ENCODE data around the gene CGB3. TPM values are rescaled to one million over a fixed set of nuclear protein-coding genes. Genes with fewer than 3 reads are reported as not detected.

The CGB3 gene
- total RNA-seq, 2 experiments from 2014 or later, result not detected

DNA sequence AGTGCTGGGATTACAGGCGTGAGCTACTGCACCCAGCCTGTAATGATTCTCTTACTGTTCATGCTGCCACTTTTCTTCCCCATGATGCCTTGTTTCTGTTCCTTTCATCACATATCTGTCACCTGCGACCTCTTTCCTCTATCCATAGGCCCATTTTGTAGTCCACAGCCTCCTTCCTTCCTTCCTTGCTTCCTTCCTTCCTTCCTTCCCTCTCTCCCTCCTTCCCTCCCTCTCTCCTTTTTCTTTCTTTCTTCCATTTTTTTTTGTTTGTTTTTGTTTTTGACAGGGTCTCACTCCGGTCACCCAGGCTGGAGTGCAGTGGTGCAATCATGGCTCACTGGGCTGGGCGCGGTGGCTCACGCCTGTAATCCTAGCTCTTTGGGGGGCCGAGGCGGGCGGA, 35.3 kb downstream of the CGB3 start:
- no peaks in the 10 kb centered on the region for H3K27me3 Mint-ChIP-seq (ENCODE audit: low read depth)
- peaks cover 40% of the 10 kb centered on the region for H3K4me1 Mint-ChIP-seq (ENCODE audit: low read depth)
- intact Hi-C loops (cut with micrococcal nuclease), result no loop called here
- H3K4me3 Mint-ChIP-seq, result no peak overlapping the region
- CTCF ChIA-PET, result interaction anchor here (1.2 kb wide), 1 partner anchor 9 kb away, joined by 4 read pairs; no protein-coding TSS in a partner anchor
- no peak for DNase-seq
- peaks cover 12% of the 10 kb centered on the region for H3K36me3 Mint-ChIP-seq (ENCODE audit: low read depth)
- H3K9me3 Mint-ChIP-seq, result no peaks in the 10 kb centered on the region
- H3K27ac Mint-ChIP-seq, result no peak overlapping the region

DNA sequence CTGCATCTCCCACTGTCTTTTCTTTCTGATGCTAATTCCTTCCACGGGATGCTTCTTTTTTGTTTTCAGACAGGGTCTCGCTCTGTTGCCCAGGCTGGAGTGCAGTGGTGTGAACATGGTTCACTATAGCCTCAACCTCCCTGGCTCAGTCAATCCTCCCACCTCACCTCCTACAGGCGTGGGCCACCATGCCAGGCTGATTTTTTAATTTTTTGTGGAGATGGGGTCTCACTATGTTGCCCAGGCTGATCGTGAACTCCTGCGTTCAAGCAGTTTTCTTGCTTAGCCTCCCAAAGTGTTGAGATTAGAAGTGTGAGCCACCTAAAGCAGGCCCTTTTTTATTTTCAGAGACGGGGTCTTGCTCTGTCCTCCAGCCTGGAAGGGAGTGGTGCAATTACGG, 35.8 kb downstream of the CGB3 start:
- Mint-ChIP-seq H3K4me1 (ENCODE audit: low read depth) (peaks cover 38% of the 10 kb centered on the region), H3K27ac (no peak overlapping the region), H3K4me3 (no peak overlapping the region), H3K36me3 (ENCODE audit: low read depth) (peaks cover 11% of the 10 kb centered on the region), H3K9me3 (no peaks in the 10 kb centered on the region), H3K27me3 (ENCODE audit: low read depth) (no peaks in the 10 kb centered on the region)
- no peak for DNase-seq
- CTCF ChIA-PET, result no interaction called here
- intact Hi-C loops (cut with micrococcal nuclease), result no loop called here

DNA sequence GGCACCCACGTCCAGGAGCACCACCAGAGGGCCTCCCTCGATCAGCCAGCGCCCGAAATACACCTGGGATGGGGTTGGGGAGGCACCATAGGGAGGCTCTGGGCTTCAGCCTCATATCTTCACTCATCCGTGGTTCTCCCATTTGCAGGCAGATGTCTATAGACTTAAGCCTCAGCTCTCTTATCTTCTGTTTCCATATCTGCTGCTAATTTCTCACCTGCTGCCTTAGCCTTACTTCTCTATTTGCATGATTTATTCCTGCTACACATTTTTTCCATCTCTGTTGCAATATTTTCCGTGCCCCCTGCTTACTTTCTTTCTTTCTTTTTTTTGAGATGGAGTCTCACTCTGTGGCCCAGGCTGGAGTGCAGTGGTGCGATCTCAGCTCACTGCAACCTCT, 36.8 kb downstream of the CGB3 start:
- Mint-ChIP-seq H3K27me3 (ENCODE audit: low read depth) (no peaks in the 10 kb centered on the region), H3K4me3 (no peak overlapping the region)

DNA sequence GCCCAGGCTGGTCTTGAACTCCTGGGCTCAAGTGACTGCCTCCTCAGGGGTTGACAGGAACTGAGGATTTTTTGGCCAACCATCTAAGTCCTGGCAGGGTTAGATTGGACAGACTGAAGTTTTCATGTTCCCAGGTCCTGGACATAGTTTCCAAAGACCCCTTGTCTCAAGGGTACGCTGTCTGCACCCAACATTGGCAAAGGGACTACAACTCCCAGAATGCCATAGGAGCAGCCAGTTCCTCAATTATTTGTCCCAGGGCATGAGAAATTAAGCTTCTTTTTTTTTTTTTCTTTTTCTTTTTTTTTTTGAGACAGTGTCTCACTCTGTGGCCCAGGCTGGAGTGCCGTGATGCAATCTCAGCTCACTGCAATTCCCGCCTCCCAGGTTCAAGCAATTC, 37.9 kb downstream of the CGB3 start:
- CTCF ChIA-PET, result interaction anchor here (1.4 to 1.5 kb wide), 2 partner anchors 14 to 16 kb away, joined by 6 read pairs; no protein-coding TSS in a partner anchor
- H3K36me3 Mint-ChIP-seq (ENCODE audit: low read depth), result peaks cover 16% of the 10 kb centered on the region
- no peak overlapping the region for H3K4me3 Mint-ChIP-seq
- H3K4me1 Mint-ChIP-seq (ENCODE audit: low read depth), result peaks cover 28% of the 10 kb centered on the region
- H3K9me3 Mint-ChIP-seq, result no peaks in the 10 kb centered on the region
- DNase-seq, result no peak
- intact Hi-C loops (cut with micrococcal nuclease), result no loop called here
- no peak overlapping the region for H3K27ac Mint-ChIP-seq
- no peaks in the 10 kb centered on the region for H3K27me3 Mint-ChIP-seq (ENCODE audit: low read depth)

More for the DNA sequence above, 36.8 kb downstream of the CGB3 start:
- peaks cover 14% of the 10 kb centered on the region for H3K36me3 Mint-ChIP-seq (ENCODE audit: low read depth)
- no peaks in the 10 kb centered on the region for H3K9me3 Mint-ChIP-seq
- intact Hi-C loops (cut with micrococcal nuclease), result no loop called here
- no peak overlapping the region for H3K27ac Mint-ChIP-seq
- DNase-seq, result no peak
- H3K4me1 Mint-ChIP-seq (ENCODE audit: low read depth), result peaks cover 36% of the 10 kb centered on the region
- CTCF ChIA-PET, result interaction anchor here (1.4 to 1.5 kb wide), 2 partner anchors 12 to 17 kb away, joined by 6 read pairs; no protein-coding TSS in a partner anchor

DNA sequence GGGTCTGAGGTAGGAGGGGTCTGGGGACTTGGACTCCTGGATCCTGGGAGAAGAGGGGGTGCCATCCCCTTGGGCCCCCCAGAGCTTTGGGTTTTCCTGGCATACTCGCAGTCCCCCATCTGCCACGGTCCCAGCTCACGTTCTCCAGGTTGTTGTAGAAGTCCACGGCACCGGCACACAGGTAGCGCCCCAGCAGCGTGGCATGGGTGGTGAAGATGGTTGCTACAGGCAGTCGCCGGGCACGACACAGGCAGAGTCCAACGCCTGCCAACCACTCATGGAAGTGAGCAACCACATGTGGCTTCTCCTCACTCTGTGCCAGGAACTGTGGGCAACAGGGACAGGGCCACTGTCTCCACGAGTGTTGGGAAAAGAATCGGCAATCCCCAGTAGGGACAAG, 38.4 kb downstream of the CGB3 start:
- DNase-seq, result no peak
- Mint-ChIP-seq H3K27ac (no peak overlapping the region), H3K4me1 (ENCODE audit: low read depth) (peaks cover 24% of the 10 kb centered on the region), H3K27me3 (ENCODE audit: low read depth) (no peaks in the 10 kb centered on the region), H3K9me3 (no peaks in the 10 kb centered on the region), H3K4me3 (no peak overlapping the region), H3K36me3 (ENCODE audit: low read depth) (peaks cover 16% of the 10 kb centered on the region)
- CTCF ChIA-PET, result interaction anchor here (3.5 kb wide), 1 partner anchor 7 kb away, joined by 19 read pairs; the partner anchor contains the start of genes GYS1 and RUVBL2
- intact Hi-C loops (cut with micrococcal nuclease), result no loop called here

DNA sequence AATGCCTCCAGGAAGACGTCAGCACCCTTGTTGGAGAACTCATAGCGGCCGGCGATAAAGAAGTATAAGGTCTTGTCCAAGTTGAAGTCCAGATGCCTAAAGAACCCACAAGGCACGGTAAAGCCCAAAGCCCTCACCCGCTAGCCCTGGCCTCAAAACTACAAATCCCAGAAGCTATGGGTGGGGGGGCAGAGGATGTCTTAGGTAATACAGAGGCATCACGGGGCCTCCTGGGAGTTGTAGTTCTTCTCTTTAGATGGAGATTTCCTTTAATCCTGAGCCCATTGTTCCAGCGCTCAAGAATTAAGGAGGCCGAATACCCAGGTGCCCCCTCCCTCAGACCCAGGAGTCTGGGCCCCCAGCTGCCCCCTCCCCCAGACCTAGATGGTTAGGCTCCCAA, 41.9 kb downstream of the CGB3 start:
- no peak overlapping the region for H3K4me3 Mint-ChIP-seq
- H3K27me3 Mint-ChIP-seq (ENCODE audit: low read depth), result no peaks in the 10 kb centered on the region
- peaks cover 7% of the 10 kb centered on the region for H3K4me1 Mint-ChIP-seq (ENCODE audit: low read depth)
- CTCF ChIA-PET, result interaction anchor here (1.4 to 3.5 kb wide), 2 partner anchors 11 to 12 kb away, joined by 6 to 19 read pairs; partner anchors contain the start of genes GYS1 and RUVBL2
- DNase-seq, result no peak
- intact Hi-C loops (cut with micrococcal nuclease), result no loop called here
- H3K36me3 Mint-ChIP-seq (ENCODE audit: low read depth), result peaks cover 16% of the 10 kb centered on the region
- H3K9me3 Mint-ChIP-seq, result no peaks in the 10 kb centered on the region
- no peak overlapping the region for H3K27ac Mint-ChIP-seq

DNA sequence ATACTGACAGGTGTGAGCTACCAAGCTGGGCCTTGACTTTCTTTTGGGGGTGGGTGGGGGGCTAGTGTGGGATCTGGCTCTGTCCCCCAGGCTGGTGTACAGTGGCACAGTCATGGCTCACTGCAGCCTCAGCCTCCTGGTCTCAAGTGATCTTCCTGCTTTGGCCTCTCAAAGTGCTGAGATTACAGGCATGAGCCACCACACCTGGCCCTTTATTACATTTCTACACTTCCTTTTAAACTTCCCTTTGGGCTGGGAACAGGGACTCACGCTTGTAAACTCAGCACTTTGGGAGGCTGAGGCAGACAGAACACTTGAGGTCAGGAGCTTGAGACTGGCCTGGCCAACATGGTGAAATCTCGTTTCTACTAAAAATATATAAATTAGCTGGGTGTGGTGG, 47.1 kb downstream of the CGB3 start:
- intact Hi-C loops (cut with micrococcal nuclease), result no loop called here
- no peaks in the 10 kb centered on the region for H3K9me3 Mint-ChIP-seq
- H3K27ac Mint-ChIP-seq, result no peak overlapping the region
- DNase-seq, result no peak
- CTCF ChIA-PET, result interaction anchor here (0.8 to 2.7 kb wide), 7 partner anchors 10 to 141 kb away, joined by 3 to 11 read pairs (median 4); partner anchors contain the start of genes GYS1, HSD17B14 and RUVBL2
- no peak overlapping the region for H3K4me3 Mint-ChIP-seq
- H3K27me3 Mint-ChIP-seq (ENCODE audit: low read depth), result no peaks in the 10 kb centered on the region
- peaks cover 3% of the 10 kb centered on the region for H3K4me1 Mint-ChIP-seq (ENCODE audit: low read depth)
- H3K36me3 Mint-ChIP-seq (ENCODE audit: low read depth), result peaks cover 17% of the 10 kb centered on the region

DNA sequence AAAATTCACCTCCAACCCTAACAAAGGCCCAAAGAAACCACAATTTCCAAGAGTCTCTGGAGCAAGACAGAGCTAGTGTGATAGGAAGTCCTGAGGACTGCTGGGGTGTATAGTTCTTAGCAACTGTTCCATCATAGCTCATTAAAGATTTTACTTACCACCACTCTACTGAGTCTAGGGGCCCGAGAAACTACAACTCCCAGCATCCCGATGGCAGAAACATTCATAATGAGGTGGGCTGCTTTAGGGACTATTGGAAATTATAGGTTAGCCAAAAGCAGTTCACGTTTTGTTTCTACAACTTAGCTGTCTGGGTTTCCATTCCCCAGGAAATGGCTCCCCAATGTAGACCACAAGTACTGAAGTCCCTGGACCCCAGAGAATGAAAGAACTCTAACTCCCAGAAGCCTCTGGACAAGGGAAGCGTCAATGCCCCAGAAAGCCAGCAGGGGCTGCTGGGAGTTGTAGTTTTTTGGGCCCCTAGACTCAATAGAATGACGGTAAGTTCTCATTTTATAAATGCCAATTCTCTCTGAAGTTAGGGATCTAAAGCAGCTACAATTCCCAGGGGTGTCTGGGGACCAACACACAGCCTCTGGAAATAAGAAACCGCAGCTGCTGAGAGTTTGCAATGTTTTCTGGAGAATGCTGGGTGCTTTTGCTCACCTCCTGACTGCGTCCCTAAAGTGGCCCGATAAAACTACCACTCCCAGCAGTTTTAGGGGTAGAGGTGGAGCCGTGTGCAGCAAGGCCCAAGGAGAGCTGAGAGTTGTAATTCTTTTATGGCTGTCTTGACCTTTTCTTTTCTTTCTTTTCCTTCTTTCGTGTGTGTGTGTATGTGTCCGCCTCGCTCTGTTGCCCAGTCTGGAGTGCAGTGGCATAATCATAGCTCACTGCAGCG, 47.9 kb downstream of the CGB3 start:
- Mint-ChIP-seq H3K4me3 (no peak overlapping the region), H3K27ac (no peak overlapping the region), H3K27me3 (ENCODE audit: low read depth) (no peaks in the 10 kb centered on the region), H3K36me3 (ENCODE audit: low read depth) (peaks cover 16% of the 10 kb centered on the region), H3K9me3 (no peaks in the 10 kb centered on the region), H3K4me1 (ENCODE audit: low read depth) (peaks cover 3% of the 10 kb centered on the region)
- DNase-seq, result peak; percentile 48
- intact Hi-C loops (cut with micrococcal nuclease), result no loop called here
- CTCF ChIA-PET, result interaction anchor here (0.8 to 2.9 kb wide), 5 partner anchors 9 to 134 kb away, joined by 3 to 11 read pairs (median 5); partner anchors contain the start of genes GYS1 and RUVBL2

Small RNA genes within 50 kb of the gene (microRNA-seq; reads per million reads assigned to microRNA genes)
- not detected for gene MIR6798 (ENCODE audit: borderline microRNAs expressed, borderline replicate concordance)

Other genes with a start within 250 kb of the CGB3 start
- gene BCAT2, start 213.3 kb downstream of the CGB3 start, total RNA-seq, result 10 to 100 TPM; 66.4 to 66.8 TPM
- gene HSD17B14, start 187.8 kb downstream of the CGB3 start, total RNA-seq, result under 1 TPM in 1 of 2 experiments, not detected in 1; 0.50 TPM
- gene PLEKHA4, start 155.7 kb downstream of the CGB3 start, total RNA-seq, result 1 to 10 TPM; 8.3 to 8.8 TPM
- gene PPP1R15A, start 151.9 kb downstream of the CGB3 start, total RNA-seq, result 10 to 100 TPM; 96.5 to 97.4 TPM
- under 1 TPM; 0.54 to 0.81 TPM for gene TULP2, start 125.6 kb downstream of the CGB3 start, total RNA-seq
- 100 to 1,000 TPM; 172 to 182 TPM for gene NUCB1, start 124.0 kb downstream of the CGB3 start, total RNA-seq
- gene DHDH, start 90.6 kb downstream of the CGB3 start, total RNA-seq, result 1 to 10 TPM; 4.2 to 4.5 TPM
- gene BAX, start 69.5 kb downstream of the CGB3 start, total RNA-seq, result 100 to 1,000 TPM; 267 to 302 TPM
- gene FTL, start 59.0 kb downstream of the CGB3 start, total RNA-seq, result 1,000 to 10,000 TPM; 1,093 to 1,120 TPM
- gene GYS1, start 31.0 kb downstream of the CGB3 start, total RNA-seq, result 10 to 100 TPM; 29.6 to 31.2 TPM
- gene RUVBL2, start 30.4 kb downstream of the CGB3 start, total RNA-seq, result 100 to 1,000 TPM; 119 to 126 TPM
- not detected for gene LHB, start 7.2 kb downstream of the CGB3 start, total RNA-seq
- not detected for gene CGB2, start 7.6 kb upstream of the CGB3 start, total RNA-seq
- not detected for gene CGB1, start 12.6 kb upstream of the CGB3 start, total RNA-seq
- not detected for gene CGB5, start 19.5 kb upstream of the CGB3 start, total RNA-seq
- gene CGB8, start 24.8 kb upstream of the CGB3 start, total RNA-seq, result not detected
- not detected for gene CGB7, start 33.4 kb upstream of the CGB3 start, total RNA-seq
- not detected for gene NTF4, start 40.5 kb upstream of the CGB3 start, total RNA-seq
- not detected for gene KCNA7, start 48.4 kb upstream of the CGB3 start, total RNA-seq
- 100 to 1,000 TPM; 163 to 166 TPM for gene SNRNP70, start 61.1 kb upstream of the CGB3 start, total RNA-seq
- gene LIN7B, start 90.0 kb upstream of the CGB3 start, total RNA-seq, result 1 to 10 TPM; 3.4 to 3.8 TPM
- 1 to 10 TPM; 1.5 to 1.9 TPM for gene C19orf73, start 94.8 kb upstream of the CGB3 start, total RNA-seq
- gene PPFIA3, start 95.2 kb upstream of the CGB3 start, total RNA-seq, result 1 to 10 TPM; 4.6 to 4.9 TPM
- not detected for gene HRC, start 131.1 kb upstream of the CGB3 start, total RNA-seq
- gene TRPM4, start 133.5 kb upstream of the CGB3 start, total RNA-seq, result under 1 TPM; 0.22 to 0.62 TPM